22Rv1 (cell line): ENCODE results near the gene CASP12.

Source experiments
- H3K27ac ChIP-seq: fragments of 450-650 bp; 2 replicates; pipeline ENCODE4 v1.5.1; 2017
- CTCF ChIP-seq: fragments of 450-650 bp; IDR thresholded peaks from 2 replicates; pipeline ENCODE4 v1.5.1; 2017; ENCODE audit warnings: mild to moderate bottlenecking
- ZFX ChIP-seq: fragments of 450-650 bp; IDR thresholded peaks from 2 replicates; pipeline ENCODE4 v1.6.1; 2017; ENCODE audit warnings: antibody characterized with exemption, borderline replicate concordance

CASP12 gene

GRCh38 chr11:104870910-104871309 is 27.4 kb downstream of the CASP12 start:
- no peak for TF ChIP-seq ZFX
- no peak for TF ChIP-seq CTCF
- H3K27ac ChIP-seq, result no peak overlapping the region

- no peak for TF ChIP-seq CTCF
- no peak for TF ChIP-seq ZFX
- H3K27ac ChIP-seq, result no peak overlapping the region
These were observed 31.4 kb downstream of the CASP12 start for GRCh38 chr11:104866815-104867214.

GRCh38 chr11:104858882-104859775 is 39.1 kb downstream of the CASP12 start:
- TF ChIP-seq CTCF (no peak), ZFX (no peak)
- no peak overlapping the region for H3K27ac ChIP-seq

GRCh38 chr11:104856607-104857006 is 41.7 kb downstream of the CASP12 start:
- TF ChIP-seq ZFX (no peak), CTCF (no peak)
- no peak overlapping the region for H3K27ac ChIP-seq

GRCh38 chr11:104855965-104856364 is 42.3 kb downstream of the CASP12 start:
- TF ChIP-seq CTCF, result no peak
- no peak for TF ChIP-seq ZFX

GRCh38 chr11:104853276-104853675 is 45.0 kb downstream of the CASP12 start:
- no peak for TF ChIP-seq ZFX
- no peak for TF ChIP-seq CTCF
- no peak overlapping the region for H3K27ac ChIP-seq

More at GRCh38 chr11:104855965-104856364, 42.3 kb downstream of the CASP12 start:
- H3K27ac ChIP-seq, result no peak overlapping the region

GRCh38 chr11:104852811-104853210 is 45.4 kb downstream of the CASP12 start:
- H3K27ac ChIP-seq, result no peak overlapping the region
- TF ChIP-seq CTCF (no peak), ZFX (no peak)
